Keratinocyte (primary cell): Measurements from ENCODE around the gene CSN3.

Experiments
- CTCF ChIP-seq, 3 experiments: IDR thresholded peaks in 1 of 3; conservative IDR thresholded peaks in 1 of 3; optimal IDR thresholded peaks in 1 of 3; 2 replicates in 2 of 3; 3 replicates in 1 of 3; pipeline versions ENCODE3 to v1.5.1; 2011; ENCODE audit warnings: low read length in 3 of 3, mild to moderate bottlenecking in 3 of 3, moderate library complexity in 2 of 3, control low read depth in 1 of 3, inconsistent platforms in 1 of 3; ENCODE audit not compliant: insufficient read depth in 2 of 3; ENCODE audit errors: extremely low read depth in 1 of 3
- EZH2 ChIP-seq: IDR thresholded peaks from one replicate; pipeline ENCODE4 v1.6.1; 2012; ENCODE audit warnings: inconsistent platforms, mild to moderate bottlenecking, low read length, moderate library complexity

- TF ChIP-seq CTCF (optimal IDR thresholded peaks at IDR 0.05 in 1 of 3, IDR thresholded peaks at IDR 0.05 in 1 of 3, conservative IDR thresholded peaks at IDR 0.05 in 1 of 3; ENCODE audit: extremely low read depth in 1 of 3, insufficient read depth in 2 of 3, low read length in 3 of 3) (no peak), EZH2 (no peak)
Measured at GRCh38 chr4:70251250-70251944, 9.0 kb downstream of the CSN3 start.
